ENCODE data around the gene MAMLD1.

MAMLD1 gene

DNA sequence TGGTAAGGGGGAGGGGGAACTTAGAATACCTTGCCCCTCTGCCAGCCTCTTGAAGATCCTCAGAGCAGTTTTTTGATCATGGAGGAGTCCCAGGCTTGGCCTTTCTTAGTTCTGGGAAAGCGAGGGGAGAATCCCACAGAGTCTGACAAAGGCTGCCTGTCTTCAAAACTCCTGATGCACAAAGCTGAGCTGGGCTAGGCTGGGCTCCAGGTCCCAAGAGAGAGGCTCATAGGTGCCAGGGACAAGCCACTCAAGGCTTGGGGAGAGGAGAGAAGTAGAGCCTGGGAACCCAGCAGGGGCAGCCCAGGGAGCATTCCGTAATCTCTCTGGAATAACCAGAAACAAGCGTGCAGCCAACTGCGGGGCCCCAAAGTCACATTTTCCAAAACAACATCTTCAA lies 168.3 kb downstream of the MAMLD1 start:
- Mint-ChIP-seq H3K27me3 (no peaks in the 10 kb centered on the region), H3K4me3 (no peak overlapping the region), H3K9me3 (peaks cover 0 to 3% of the 10 kb centered on the region in 2 donors), H3K4me1 (ENCODE audit: low read depth in 2 of 2) (no peaks in the 10 kb centered on the region), H3K27ac (no peak overlapping the region), H3K36me3 (ENCODE audit: insufficient read depth) (no peaks in the 10 kb centered on the region)
- DNase-seq (no peak), ATAC-seq (replicated peaks) (no peak)

DNA sequence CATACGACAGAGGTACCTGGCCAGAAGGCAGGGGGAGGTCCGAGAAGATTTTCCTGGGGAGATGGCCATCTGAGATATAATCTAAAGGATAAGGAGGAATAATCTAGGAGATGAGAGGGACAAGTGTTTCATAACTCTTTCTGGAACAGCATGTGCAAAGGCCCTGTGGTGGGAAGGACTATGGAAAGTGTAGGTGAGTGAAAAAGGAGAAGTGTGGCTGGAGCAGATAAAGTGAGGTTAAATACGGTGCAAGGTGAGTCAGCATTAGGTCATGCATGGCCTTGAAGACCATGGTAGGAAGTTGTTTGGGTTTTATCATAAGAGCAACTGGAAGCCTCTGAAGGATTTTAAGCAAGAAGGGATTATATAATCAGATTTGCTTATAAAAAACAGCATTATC lies 170.7 kb downstream of the MAMLD1 start:
- Mint-ChIP-seq H3K4me3 (no peak overlapping the region), H3K36me3 (ENCODE audit: insufficient read depth) (no peaks in the 10 kb centered on the region), H3K27ac (no peak overlapping the region), H3K9me3 (peaks cover 0 to 3% of the 10 kb centered on the region in 2 donors), H3K27me3 (no peaks in the 10 kb centered on the region), H3K4me1 (ENCODE audit: low read depth in 2 of 2) (no peaks in the 10 kb centered on the region)
- no peak for DNase-seq
- no peak for ATAC-seq (replicated peaks)

DNA sequence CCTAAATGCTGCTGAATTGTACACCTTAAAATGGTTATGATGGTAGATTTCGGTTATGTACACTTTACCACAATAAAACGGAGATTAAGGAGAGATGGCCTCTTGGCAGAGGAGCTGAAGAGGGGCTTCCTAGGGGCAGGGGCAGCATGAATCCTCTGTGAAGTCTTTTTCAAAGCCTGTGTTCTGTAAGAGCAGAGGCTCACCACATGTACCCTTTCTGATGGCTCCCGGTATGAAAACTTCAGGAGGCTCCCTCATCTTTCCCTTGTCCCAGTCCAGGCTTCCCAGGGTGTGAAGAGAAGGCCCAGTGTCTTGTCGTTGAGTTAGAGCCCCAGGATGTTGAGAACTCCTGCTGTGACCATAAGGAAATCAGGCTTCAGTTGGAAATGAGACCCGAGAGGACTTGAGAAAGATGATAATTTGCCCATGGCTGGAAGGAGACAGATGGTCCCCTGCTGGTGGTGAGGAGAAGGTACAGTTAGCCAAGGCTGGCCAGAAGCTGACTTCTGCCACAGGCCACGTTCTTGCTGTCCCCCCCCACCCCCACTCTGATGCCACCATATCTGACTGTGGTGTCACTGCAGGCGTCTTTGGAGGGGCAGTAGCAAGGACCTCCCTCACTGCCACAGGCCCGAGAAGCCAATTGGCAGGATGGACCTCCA lies 173.5 kb downstream of the MAMLD1 start:
- H3K36me3 Mint-ChIP-seq (ENCODE audit: insufficient read depth), result no peaks in the 10 kb centered on the region
- no peaks in the 10 kb centered on the region for H3K4me1 Mint-ChIP-seq (ENCODE audit: low read depth in 2 of 2)
- ATAC-seq (replicated peaks), result no peak
- H3K4me3 Mint-ChIP-seq, result no peak overlapping the region
- H3K9me3 Mint-ChIP-seq, result peaks cover 0 to 3% of the 10 kb centered on the region in 2 donors
- no peak for DNase-seq
- no peak overlapping the region for H3K27ac Mint-ChIP-seq
- no peaks in the 10 kb centered on the region for H3K27me3 Mint-ChIP-seq

DNA sequence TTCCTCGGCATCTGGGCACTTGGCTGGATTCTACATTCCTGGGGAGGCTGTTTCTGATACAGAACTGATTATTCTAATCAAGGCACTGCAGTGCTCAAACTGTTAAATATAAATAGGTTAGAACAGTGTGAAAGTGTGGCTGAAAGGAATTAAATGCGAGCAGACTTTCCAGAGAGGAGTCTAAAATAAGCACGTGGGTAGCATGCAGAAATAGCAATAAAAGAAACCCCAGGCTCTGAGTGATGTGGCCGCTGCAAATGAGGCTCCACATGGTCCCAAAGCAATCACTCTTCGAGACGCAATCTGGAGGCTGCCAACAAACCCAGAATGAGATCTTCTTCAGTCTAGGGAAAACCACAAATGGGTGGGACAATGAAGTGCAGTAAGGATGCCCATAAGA lies 174.7 kb downstream of the MAMLD1 start:
- ATAC-seq (replicated peaks) (no peak), DNase-seq (no peak)
- no peak overlapping the region for H3K4me3 Mint-ChIP-seq
- no peaks in the 10 kb centered on the region for H3K27me3 Mint-ChIP-seq
- peaks cover 0 to 3% of the 10 kb centered on the region in 2 donors for H3K9me3 Mint-ChIP-seq
- no peaks in the 10 kb centered on the region for H3K4me1 Mint-ChIP-seq (ENCODE audit: low read depth in 2 of 2)
- no peaks in the 10 kb centered on the region for H3K36me3 Mint-ChIP-seq (ENCODE audit: insufficient read depth)
- H3K27ac Mint-ChIP-seq, result no peak overlapping the region

DNA sequence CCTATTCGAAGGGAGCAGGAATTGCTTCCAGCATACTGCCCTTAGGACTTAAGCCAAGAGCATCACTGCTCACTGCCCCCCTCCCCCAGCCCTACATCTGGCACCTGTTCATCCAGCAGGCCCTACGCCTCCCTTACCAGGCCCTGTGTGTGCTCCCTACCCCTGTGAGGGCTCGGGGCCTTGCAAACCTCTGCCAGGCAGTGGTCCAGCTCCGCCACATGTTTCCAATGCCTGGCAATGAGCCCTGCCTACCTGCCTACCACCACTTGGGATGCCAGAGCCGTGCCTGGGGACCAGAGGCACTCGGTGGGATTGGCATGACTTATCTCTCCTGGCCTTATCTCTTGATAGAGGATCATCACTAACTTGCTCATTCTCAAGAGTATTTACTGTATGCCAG lies 177.8 kb downstream of the MAMLD1 start:
- no peak for DNase-seq
- Mint-ChIP-seq H3K36me3 (ENCODE audit: insufficient read depth) (peaks cover under 1% of the 10 kb centered on the region), H3K4me1 (ENCODE audit: low read depth in 2 of 2) (peaks cover 0 to 1% of the 10 kb centered on the region in 2 donors), H3K9me3 (no peaks in the 10 kb centered on the region), H3K4me3 (no peak overlapping the region), H3K27ac (no peak overlapping the region), H3K27me3 (no peaks in the 10 kb centered on the region)
- no peak for ATAC-seq (replicated peaks)

DNA sequence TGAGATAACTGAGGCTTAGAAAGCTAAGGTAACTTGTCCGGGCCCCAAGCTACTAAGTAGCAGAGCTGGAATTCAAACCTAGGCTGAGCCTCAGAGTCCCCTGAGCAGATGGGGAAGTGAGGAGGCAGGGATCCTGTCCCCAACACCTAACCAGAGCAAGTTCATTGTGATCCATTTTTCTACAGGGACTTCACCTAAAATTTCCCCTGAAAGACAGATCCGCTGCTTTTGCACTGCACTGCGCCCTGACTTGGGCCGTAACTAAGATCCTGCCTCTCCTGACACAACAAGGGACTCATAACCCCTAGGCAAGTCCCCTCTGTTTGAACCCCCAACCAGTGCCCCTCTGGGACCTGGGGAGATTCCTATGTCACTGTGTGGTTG lies 179.7 kb downstream of the MAMLD1 start:
- H3K27ac Mint-ChIP-seq, result no peak overlapping the region
- DNase-seq, result no peak
- no peak for ATAC-seq (replicated peaks)
- H3K36me3 Mint-ChIP-seq (ENCODE audit: insufficient read depth), result peaks cover 6% of the 10 kb centered on the region
- H3K9me3 Mint-ChIP-seq, result no peaks in the 10 kb centered on the region
- H3K4me1 Mint-ChIP-seq (ENCODE audit: low read depth in 2 of 2), result peaks cover 10% of the 10 kb centered on the region in 2 donors
- no peak overlapping the region for H3K4me3 Mint-ChIP-seq
- no peaks in the 10 kb centered on the region for H3K27me3 Mint-ChIP-seq

DNA sequence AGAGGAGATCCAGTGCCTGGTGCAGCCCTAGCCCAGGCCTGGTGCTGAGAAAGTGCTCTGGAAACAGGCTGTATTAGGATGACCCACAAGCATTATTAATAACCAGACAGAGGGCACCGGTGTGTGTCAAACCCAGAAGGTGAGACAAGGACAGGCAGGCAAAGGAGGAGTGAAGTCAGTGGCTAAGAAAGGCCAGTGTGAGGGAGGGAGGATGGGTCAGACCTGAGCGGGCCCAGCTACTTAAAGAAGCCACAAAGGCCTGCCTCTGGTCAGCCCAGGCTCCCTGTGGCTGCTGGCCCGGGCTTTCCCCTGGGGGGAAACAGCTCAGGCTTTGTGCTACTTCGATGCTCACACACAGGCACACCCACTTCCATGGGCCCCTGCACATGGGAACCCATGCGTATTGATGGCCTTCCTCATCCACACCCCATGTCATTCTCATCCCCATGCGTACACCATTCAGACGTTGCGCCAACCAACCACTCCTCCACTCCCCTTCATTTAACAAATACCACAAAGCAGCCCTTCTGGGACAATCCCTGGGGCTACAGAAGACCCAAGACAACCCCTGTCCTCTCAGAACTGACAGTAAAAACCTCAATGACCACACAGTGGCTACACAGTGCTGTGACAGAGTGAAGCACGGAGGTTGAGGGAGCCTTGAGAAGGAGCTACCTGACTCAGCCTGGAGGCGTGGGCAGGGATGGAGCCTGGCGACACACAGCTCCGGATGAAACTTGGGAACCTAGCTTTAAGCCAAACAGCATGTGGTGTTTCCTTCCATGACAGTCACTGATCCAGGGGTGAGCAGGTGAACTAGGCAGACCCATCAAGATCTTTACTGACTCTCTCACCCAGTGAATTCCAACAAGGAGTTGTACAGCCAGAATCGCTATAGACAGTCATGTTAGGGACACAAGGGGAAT lies 180.4 kb downstream of the MAMLD1 start:
- Mint-ChIP-seq H3K4me1 (ENCODE audit: low read depth in 2 of 2) (peaks cover 14% of the 10 kb centered on the region in 2 donors), H3K27ac (no peak overlapping the region), H3K9me3 (no peaks in the 10 kb centered on the region), H3K4me3 (no peak overlapping the region), H3K36me3 (ENCODE audit: insufficient read depth) (peaks cover 6% of the 10 kb centered on the region), H3K27me3 (no peaks in the 10 kb centered on the region)
- no peak for ATAC-seq (replicated peaks)
- DNase-seq, result no peak

DNA sequence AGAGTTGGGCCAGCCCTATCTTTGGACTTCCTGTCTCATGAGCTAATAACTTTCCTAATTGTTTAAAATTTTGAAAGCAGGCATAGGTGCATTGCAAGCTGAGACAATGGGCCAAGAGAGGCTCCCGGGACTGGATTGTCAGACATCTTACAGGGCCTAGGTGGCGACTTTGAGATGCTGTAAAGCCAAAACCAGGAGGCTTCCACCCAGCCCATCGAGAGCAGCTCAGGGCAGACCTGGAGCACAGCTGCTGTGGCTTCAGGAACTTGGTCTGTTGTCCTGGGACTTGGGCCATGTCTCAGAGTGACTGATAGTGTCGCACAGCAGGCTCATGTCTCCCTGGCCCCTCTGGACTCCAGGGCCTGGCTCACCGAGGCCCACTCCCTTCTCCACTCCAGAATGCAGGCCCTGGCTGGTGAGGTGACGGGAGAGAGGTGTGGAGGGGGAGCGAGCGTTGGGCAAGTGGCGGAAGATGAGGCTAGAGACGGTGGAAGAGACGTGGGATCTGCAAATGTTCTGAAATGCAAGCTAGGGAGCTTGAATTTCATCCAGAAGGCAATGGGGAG lies 181.2 kb downstream of the MAMLD1 start:
- ATAC-seq (replicated peaks), result no peak
- Mint-ChIP-seq H3K9me3 (no peaks in the 10 kb centered on the region), H3K4me1 (ENCODE audit: low read depth in 2 of 2) (peaks cover 17 to 19% of the 10 kb centered on the region in 2 donors), H3K4me3 (no peak overlapping the region), H3K27me3 (no peaks in the 10 kb centered on the region), H3K36me3 (ENCODE audit: insufficient read depth) (peaks cover 6% of the 10 kb centered on the region), H3K27ac (no peak overlapping the region)
- DNase-seq, result no peak

DNA sequence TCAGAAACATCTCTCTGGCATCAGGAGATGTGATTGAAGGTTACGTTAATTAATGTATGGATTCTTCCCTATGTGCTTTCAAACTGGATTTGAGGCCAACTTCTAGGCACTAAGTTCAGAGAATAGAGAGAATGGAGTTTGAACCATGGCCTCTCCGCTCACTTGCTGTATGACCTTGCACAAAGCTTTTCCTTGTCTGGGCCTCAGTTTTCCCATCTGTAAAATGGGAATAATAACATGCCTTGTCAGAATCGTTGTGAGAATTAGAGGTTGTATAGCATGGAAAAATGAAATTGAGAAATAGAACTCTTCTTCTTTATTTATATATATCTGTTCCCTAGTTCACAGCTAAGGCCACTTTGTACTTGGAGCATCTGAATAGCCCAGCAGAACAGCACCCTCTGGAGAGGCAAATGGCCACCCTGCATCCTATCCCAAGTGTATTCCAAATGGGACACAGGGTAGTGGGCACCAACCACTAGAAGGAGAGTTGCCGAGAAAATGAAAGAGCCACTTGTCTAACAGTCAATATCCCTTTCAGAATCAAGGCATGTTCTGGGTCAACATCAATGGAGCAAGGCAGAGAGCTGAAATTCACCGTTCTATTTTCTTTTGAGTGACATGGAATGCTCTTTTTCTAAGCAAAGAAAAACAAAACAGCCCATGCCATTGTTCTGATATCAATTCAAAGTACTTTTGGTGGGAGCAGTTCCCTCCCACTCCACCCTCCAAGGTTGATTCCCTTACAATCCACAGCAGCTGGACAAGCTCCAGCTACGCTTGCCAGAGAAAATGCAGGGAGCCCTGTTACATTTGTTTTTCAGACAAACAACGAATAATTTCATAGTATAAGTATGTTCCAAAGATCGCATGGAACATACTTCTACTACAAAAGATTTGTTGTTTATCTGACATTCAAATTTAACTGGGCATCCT lies 182.0 kb downstream of the MAMLD1 start:
- Mint-ChIP-seq H3K4me3 (no peak overlapping the region), H3K36me3 (ENCODE audit: insufficient read depth) (peaks cover 6% of the 10 kb centered on the region), H3K9me3 (no peaks in the 10 kb centered on the region), H3K27ac (no peak overlapping the region), H3K4me1 (ENCODE audit: low read depth in 2 of 2) (peaks cover 17 to 19% of the 10 kb centered on the region in 2 donors), H3K27me3 (no peaks in the 10 kb centered on the region)
- DNase-seq (no peak), ATAC-seq (replicated peaks) (no peak)

DNA sequence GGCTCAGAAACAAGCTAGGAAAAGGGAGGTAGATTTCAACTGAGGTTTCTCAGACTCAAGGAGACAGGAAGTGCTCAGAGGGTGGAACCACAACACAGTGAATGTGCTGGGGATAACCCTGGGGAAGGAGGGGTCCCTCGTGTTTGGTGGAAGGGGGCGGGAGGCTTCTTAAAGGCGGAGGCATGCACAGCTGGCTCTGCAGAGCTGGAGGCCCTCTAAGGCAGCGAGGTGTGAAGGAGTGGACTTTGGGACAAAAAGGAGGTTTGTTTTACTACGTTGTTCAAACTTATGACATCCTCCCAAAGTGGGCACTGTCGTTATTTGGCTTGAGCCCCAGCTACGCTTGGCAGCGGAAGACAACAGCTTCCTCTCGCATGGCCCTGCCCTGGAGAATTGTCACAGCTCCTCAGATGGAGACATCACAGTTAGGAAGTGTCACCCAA lies 183.6 kb downstream of the MAMLD1 start:
- Mint-ChIP-seq H3K4me1 (ENCODE audit: low read depth in 2 of 2) (peaks cover 17 to 19% of the 10 kb centered on the region in 2 donors), H3K9me3 (no peaks in the 10 kb centered on the region), H3K27me3 (no peaks in the 10 kb centered on the region), H3K4me3 (peak overlapping the region; percentile 63 to 69), H3K36me3 (ENCODE audit: insufficient read depth) (peaks cover 6% of the 10 kb centered on the region), H3K27ac (peak overlapping the region; percentile 29 to 82)
- ATAC-seq (replicated peaks), result peak; percentile 78
- peak; percentile 10 to 21 (median 14) for DNase-seq

DNA sequence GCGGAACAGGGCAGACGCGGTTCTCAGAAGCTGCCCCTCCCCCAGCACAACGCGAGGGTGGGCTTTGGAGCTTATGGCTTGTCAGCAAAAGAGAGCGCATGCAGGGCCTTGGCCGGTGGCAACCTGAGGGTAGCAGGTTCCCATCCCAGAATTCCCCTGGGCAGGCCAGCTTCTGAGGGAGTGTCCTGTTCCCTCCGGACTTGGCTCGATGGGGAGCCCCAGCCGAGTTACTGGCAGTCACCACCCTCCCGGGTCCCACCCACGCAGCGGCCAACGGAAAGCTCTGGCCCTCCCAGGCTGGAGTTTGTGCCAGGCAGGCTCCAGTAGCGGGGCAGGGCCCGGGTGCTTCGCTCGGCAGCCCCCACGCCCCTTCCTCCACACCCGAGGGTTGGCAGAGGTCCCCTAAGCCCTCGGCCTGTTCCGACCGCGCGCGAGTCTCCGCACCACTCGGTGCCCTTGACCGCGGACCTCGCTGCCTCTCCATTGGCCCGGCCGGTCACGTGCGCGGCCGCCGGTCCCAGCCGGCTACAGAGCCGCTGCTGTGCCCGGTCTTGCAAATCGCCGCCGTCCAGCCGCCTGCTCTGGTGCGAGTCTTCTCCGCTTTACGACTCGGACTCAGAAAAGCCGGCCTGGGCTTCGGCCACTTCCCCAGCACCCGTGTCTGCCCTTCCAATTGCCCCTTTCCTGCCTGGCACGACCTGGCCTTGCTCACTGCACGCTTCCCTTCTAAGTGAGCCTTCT lies 184.4 kb downstream of the MAMLD1 start:
- Mint-ChIP-seq H3K4me1 (ENCODE audit: low read depth in 2 of 2) (peaks cover 17 to 19% of the 10 kb centered on the region in 2 donors), H3K9me3 (no peaks in the 10 kb centered on the region), H3K36me3 (ENCODE audit: insufficient read depth) (peaks cover 6% of the 10 kb centered on the region), H3K27me3 (no peaks in the 10 kb centered on the region), H3K4me3 (peak overlapping the region; percentile 66 to 82), H3K27ac (peak overlapping the region in 1 of 2 donors; percentile 55)
- ATAC-seq (replicated peaks) (peak; percentile 29), DNase-seq (no peak)

DNA sequence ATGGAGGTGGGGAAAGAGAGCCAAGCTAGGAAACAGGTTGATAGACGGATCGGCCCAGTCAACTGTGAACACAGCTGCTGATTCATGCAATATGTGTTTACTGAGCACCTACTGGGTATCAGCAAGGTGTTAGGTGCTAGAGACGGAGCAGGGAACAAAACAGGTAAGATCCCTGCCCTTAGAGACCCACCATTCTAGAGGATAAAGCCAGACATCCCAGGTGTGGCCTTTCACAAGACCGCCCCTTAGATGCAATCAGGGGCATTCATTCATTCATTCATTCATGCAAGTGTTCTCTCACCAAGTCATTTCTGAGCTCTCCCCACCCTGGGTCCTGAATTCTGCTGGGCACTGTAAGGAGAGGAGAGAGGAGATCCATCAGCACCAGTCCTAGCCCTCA lies 185.1 kb downstream of the MAMLD1 start:
- Mint-ChIP-seq H3K4me1 (ENCODE audit: low read depth in 2 of 2) (peaks cover 17 to 19% of the 10 kb centered on the region in 2 donors), H3K27me3 (no peaks in the 10 kb centered on the region), H3K36me3 (ENCODE audit: insufficient read depth) (peaks cover 6% of the 10 kb centered on the region), H3K9me3 (no peaks in the 10 kb centered on the region), H3K27ac (peak overlapping the region in 1 of 2 donors; percentile 55), H3K4me3 (peak overlapping the region; percentile 66 to 82)
- ATAC-seq (replicated peaks) (no peak), DNase-seq (no peak)
